GM21526 (cell line): Measurements from ENCODE around the gene RAB22A.
A peak's percentile ranks its signal among the peaks of the same experiment; 100 is the strongest.

Source experiments
- ATAC-seq: cut with Tn5 transposase; IDR thresholded peaks from one replicate; pipeline ENCODE4 v1.9.1; 2021; ENCODE audit warnings: moderate library complexity; ENCODE audit not compliant: unreplicated experiment, low FRiP score

RAB22A gene

GRCh38 chr20:58382096-58382495 lies 72.6 kb downstream of the RAB22A start:
- no peak for ATAC-seq

- ATAC-seq = no peak
These were observed 75.3 kb downstream of the RAB22A start for GRCh38 chr20:58384821-58385220.

GRCh38 chr20:58388028-58388601 lies 78.6 kb downstream of the RAB22A start:
- no peak for ATAC-seq

- peak; percentile 96 for ATAC-seq
These were observed 79.4 kb downstream of the RAB22A start, which contains the start of gene VAPB for GRCh38 chr20:58388882-58389323. Gene VAPB, plus strand, starts transcription at chr20:58389229. Its CDS starts 231 bp downstream, at chr20:58389460.

GRCh38 chr20:58389324-58389967 lies 79.9 kb downstream of the RAB22A start:
- ATAC-seq = peak; percentile 34

- no peak for ATAC-seq
These were observed 80.6 kb downstream of the RAB22A start for GRCh38 chr20:58389968-58390658.

- no peak for ATAC-seq
These were observed 81.1 kb downstream of the RAB22A start for GRCh38 chr20:58390659-58391035.

GRCh38 chr20:58392286-58392685 lies 82.8 kb downstream of the RAB22A start:
- ATAC-seq = no peak

- ATAC-seq = no peak
These were observed 83.8 kb downstream of the RAB22A start for GRCh38 chr20:58393299-58393698.

- ATAC-seq = no peak
These were observed 85.3 kb downstream of the RAB22A start for GRCh38 chr20:58394801-58395200.

GRCh38 chr20:58395604-58396003 lies 86.1 kb downstream of the RAB22A start:
- no peak for ATAC-seq

GRCh38 chr20:58397429-58397828 lies 87.9 kb downstream of the RAB22A start:
- ATAC-seq = no peak

- ATAC-seq = no peak
These were observed 88.7 kb downstream of the RAB22A start for GRCh38 chr20:58398254-58398653.

- ATAC-seq = no peak
These were observed 90.4 kb downstream of the RAB22A start for GRCh38 chr20:58399926-58400325.

GRCh38 chr20:58401162-58401561 lies 91.6 kb downstream of the RAB22A start:
- ATAC-seq = no peak

GRCh38 chr20:58402305-58402704 lies 92.8 kb downstream of the RAB22A start:
- ATAC-seq = no peak

- peak; percentile 76 for ATAC-seq
These were observed 93.3 kb downstream of the RAB22A start for GRCh38 chr20:58402827-58403226.

- peak; percentile 37 for ATAC-seq
These were observed 93.8 kb downstream of the RAB22A start for GRCh38 chr20:58403272-58403671.

- no peak for ATAC-seq
These were observed 96.2 kb downstream of the RAB22A start for GRCh38 chr20:58405504-58406291.

- ATAC-seq = no peak
These were observed 97.0 kb downstream of the RAB22A start for GRCh38 chr20:58406422-58407001.
